GM18868 (cell line): ENCODE data around the gene UBE2L3.
"Not testable (repeated sequence)": the region's sequence is repeated elsewhere in the genome, so short reads cannot be mapped to it uniquely, and the experiment has no call there.

Source experiments
- ATAC-seq: cut with Tn5 transposase; IDR thresholded peaks from one replicate; pipeline ENCODE4 v1.9.1; 2021; ENCODE audit warnings: mild to moderate bottlenecking, moderate library complexity; ENCODE audit not compliant: unreplicated experiment

The UBE2L3 gene

GRCh38 chr22:21599053-21599893, 31.8 kb downstream of the UBE2L3 start:
- no peak for ATAC-seq

GRCh38 chr22:21602579-21602978, 35.1 kb downstream of the UBE2L3 start:
- no peak for ATAC-seq

DNA sequence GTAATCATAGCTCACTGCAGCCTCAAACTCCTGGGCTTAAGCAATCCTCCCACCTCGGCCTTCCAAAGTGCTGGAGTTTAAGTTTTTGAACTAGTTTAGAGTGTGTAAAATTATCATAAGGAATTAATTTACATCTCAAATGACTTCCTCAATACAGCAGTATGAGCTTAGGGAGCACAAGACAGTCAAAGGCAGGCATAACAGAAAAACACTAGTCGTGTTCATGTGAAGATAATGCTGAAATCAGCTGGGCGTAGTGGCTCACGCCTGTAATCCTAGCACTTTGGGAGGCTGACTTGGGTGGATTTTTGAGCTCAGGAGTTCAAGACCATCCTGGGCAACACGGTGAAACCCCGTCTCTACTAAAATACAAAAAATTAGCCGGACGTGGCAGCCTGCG, 36.5 kb downstream of the UBE2L3 start:
- no peak for ATAC-seq

GRCh38 chr22:21605887-21606564, 38.5 kb downstream of the UBE2L3 start:
- no peak for ATAC-seq

- no peak for ATAC-seq
These were observed 39.3 kb downstream of the UBE2L3 start for GRCh38 chr22:21606775-21607174.

- ATAC-seq = not testable (repeated sequence)
These were observed 42.1 kb downstream of the UBE2L3 start for GRCh38 chr22:21609556-21610157.

DNA sequence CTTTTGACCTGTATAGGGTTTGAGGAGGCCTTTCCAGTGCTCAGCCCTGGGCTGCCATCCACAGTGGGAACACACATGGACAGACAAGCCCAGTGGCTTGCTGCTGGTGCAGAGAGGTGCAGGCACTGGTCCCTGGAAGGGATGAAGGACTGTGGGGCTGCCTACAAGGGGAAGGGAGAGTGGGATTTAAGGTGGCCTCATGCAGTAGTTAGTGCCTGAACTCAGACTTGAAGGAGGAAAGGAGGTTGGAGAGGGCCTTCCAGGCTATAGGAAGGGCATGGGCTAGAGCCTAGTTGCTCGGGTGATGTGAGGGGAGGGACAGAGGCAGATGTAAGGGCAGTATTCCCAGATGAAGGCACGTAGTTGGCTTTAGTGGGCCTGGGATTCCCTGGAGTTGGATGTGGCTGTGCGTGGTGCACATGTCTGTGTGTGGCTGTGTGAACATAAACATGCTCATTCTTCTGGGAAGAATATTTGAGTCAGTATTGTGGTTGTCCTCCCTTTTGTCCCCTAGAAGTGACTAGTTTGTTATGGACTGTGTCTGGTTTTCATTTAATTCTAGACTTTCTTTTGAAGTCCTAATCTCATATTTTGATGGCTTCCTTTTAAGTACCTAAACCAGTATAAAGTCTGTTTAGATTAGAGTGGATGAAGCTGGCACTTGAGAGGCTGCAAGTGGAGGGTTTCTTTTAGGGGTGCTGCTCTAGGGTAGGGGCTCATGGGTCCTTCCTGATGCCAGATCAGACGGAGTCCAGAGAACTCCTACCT, 43.9 kb downstream of the UBE2L3 start:
- no peak for ATAC-seq

GRCh38 chr22:21612858-21613257, 45.3 kb downstream of the UBE2L3 start:
- no peak for ATAC-seq

DNA sequence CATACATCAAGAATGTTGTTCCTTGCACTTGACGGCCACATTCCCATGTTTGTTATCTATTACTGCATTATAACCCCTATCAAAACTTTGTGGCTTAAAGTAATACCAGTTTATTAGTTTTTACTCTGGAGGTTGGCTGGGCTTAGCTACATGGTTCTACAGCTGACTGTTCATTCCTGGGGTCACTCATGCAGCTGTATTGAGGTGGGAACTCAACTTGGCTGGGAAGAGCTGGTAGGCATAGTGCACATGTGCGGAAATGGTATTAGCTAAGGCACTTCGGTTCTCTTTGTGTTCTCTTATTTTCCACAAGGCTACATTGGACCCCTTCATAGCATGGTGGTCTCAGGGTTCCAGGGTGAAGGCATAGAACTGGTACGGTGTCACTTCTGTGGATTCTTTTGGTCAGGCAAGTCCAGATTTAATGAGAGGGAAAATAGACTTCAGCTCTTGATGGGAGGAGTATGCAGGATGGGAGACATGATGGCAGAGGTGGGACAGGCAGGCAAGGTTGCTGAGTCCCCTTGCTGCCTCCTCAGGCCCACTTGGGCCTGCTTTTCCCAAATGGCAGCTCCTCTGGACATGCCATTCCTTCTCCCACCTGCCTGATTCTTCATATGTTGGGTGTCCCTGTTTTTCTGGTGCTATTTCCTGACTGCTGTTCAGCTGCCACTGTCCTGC, 46.2 kb downstream of the UBE2L3 start:
- ATAC-seq = no peak

- no peak for ATAC-seq
These were observed 48.2 kb downstream of the UBE2L3 start for GRCh38 chr22:21615731-21616130.

GRCh38 chr22:21617337-21617736, 49.8 kb downstream of the UBE2L3 start:
- ATAC-seq = not testable (repeated sequence)

- no peak for ATAC-seq
These were observed 53.5 kb downstream of the UBE2L3 start for GRCh38 chr22:21621025-21621424.

- no peak for ATAC-seq
These were observed 54.8 kb downstream of the UBE2L3 start for GRCh38 chr22:21622011-21622918.

GRCh38 chr22:21622919-21623647, 55.6 kb downstream of the UBE2L3 start:
- ATAC-seq = no peak

DNA sequence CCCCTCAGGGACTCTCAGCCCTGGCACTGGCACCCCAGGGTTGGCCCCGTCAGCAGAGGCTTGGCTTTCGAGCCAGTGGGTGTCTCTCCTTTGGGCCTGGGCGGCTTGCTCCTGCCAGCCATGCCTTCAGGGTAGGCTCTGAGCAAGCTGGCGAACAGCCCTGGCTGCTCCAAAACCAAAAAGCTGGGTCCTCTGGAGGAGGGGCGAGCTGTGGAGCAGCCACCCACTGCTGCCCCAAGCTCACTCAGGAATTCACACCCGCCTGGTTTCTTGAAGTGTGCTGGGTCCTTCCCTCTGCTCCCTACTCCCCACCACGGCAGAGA, 56.1 kb downstream of the UBE2L3 start:
- ATAC-seq = no peak

DNA sequence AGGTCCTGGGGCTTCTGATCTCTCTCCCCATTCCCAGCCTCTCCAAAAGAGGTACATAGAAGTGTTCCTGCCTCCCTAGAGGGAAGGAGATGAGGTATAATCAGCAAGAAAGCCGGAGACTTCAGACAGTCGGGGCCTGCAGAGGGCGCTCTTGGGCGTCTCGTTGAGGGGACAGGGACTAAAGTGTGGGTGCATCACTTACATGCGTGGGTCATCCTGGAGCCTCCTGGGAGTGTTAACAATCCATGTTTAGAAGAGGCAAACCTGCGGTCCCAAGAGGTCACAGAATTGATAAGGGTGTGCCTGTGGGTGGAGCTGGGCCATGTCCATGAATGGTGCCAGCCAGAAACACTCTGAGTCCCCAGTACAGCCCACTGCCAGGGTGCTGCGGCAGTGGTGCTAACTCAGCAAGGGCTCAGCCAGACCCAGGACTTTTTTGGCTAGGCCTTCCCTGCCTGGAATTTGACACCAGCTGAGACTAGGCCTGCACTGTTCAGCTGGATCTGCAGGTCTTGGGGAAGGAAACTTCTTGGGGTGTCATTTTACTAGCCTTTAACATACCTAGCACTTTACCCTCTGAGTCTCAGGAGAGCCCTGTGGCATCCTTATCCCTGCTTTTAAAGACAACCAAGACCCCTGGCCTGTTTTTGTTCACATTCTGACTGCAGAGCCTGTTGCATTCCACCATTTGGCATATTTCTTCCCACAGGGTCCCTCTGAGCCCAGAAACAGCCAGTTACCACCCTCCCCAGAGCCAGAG, 56.8 kb downstream of the UBE2L3 start:
- ATAC-seq = no peak

DNA sequence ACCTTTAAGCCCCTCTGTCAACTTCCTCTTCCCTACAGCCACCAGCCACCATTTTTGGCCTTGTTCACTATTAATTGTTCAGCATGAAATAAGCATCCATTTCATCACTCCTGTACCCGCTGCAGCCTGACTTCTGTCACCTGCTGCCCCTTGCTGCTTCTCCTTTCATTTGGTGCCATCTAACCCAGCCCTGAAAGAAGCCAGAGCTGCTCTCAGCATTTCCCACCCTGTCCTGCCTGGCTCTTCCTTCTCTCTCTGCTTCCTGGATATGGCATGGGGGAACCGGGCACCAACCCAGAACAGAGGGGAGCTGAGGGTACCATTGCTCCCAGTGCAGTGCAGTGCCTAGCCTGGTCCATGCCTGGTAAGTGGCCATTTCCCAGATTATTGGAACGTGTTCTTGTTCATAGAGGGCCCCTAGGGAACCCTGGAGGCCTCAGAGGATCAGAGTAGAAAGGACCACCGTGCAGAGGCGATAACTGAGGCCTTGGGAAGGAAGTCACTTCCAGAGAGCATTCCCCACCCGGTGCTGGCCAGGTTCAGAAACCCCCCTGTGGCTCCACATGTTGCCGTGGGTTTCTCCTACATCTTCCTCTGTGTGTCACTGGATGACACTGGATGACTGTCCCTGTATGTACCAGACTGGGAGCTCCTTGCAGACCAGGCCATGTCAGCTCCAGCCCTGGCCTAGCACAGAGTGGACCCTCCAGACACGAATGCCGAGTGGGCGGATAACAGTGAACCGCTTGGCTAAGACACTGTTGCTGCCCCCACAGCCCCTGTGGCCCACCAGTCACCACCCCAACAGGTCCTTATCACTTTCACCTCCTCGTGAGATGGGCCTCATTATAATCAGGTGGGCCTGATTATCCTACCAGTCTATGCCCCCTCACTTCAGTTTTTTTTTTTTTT, 57.6 kb downstream of the UBE2L3 start:
- no peak for ATAC-seq
